NCI-H1105 treated with DMSO at 0.1 percent for 48 hours (cell line): ENCODE measurements around the gene CRTC2.

Source experiments
- DNase-seq: peaks from one replicate; lab custom pipeline; 2025; lab: John Stamatoyannopoulos, UW

The CRTC2 gene

DNA sequence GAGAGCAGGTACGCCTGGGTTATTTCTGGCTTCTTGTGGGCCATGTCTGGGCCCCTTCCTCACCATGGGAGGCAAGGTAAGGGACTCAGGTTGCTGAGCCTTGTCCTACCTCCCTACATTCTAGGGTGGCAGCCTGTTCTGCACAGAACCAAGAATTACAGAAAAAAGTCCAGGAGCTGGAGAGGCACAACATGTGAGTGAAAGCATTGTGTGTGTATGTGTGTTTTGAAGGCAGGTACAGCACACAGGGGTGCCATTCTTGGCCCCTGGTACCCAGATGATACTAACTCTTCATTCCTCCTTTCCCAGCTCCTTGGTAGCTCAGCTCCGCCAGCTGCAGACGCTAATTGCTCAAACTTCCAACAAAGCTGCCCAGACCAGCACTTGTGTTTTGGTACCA, 14.7 kb upstream of the CRTC2 start:
- no peak for DNase-seq

DNA sequence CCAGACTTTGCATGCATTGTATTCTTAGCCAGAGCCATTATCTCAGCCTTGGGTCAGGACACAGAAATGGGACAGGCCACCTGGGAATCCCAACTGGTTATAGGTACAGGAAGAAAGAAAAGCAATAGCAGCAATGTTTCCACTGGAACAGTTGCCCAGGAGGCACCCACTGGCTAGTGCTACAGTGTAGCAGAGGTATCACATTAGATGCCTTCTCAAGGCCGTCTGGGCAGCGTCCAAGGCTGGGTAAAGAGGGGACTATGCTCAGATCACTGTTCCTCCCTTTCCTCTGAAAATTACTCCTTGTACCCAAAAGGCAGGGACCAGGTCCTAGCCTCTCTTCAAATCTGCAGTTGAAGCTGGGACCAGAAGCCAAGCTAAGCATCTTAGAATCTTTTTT, 11.9 kb upstream of the CRTC2 start:
- DNase-seq: no peak

DNA sequence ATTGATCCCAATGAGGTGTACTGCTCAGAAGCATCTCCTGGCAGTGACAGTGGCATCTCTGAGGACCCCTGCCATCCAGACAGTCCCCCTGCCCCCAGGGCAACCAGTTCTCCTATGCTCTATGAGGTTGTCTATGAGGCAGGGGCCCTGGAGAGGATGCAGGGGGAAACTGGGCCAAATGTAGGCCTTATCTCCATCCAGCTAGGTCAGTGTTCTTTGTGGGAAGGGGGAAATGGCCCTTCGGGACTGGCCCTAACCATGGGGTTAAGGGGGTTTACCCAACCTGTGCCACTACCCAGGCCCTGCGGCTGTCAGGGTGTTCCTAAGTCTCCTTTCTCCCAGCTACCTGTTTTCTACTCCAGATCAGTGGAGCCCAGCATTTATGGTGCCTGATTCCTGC, 10.6 kb upstream of the CRTC2 start:
- no peak for DNase-seq

DNA sequence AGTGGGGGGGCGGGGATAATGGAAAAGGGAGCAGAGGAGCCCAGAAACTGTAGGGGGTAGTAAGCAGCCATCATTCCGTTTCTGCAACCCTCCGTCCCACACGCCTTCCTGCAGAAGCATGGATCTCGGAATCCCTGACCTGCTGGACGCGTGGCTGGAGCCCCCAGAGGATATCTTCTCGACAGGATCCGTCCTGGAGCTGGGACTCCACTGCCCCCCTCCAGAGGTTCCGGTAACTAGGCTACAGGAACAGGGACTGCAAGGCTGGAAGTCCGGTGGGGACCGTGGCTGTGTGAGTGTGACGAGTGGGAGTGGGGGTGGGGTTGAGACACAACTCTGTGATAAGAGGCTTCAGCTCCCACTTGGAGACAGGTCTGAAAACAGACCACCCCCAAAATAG, 10.0 kb upstream of the CRTC2 start:
- DNase-seq: no peak

DNA sequence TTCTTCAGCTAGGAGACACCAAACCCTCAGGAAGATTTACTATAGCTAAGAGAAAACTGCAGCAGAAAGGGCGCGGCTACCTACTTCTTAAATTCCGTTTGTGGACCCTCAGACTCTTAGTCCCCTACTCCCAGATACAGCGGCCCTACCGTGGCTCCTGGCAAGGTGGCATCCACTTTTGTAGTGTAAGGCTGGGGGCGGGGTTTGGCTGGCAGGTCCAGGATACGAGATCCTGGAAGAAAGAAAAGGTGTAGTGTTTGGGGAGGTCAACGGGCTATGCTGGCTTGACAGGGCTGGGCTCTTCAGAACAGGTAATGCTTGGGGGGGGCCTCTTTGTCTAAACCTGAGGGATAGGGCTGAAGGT, 9.6 kb upstream of the CRTC2 start:
- no peak for DNase-seq

DNA sequence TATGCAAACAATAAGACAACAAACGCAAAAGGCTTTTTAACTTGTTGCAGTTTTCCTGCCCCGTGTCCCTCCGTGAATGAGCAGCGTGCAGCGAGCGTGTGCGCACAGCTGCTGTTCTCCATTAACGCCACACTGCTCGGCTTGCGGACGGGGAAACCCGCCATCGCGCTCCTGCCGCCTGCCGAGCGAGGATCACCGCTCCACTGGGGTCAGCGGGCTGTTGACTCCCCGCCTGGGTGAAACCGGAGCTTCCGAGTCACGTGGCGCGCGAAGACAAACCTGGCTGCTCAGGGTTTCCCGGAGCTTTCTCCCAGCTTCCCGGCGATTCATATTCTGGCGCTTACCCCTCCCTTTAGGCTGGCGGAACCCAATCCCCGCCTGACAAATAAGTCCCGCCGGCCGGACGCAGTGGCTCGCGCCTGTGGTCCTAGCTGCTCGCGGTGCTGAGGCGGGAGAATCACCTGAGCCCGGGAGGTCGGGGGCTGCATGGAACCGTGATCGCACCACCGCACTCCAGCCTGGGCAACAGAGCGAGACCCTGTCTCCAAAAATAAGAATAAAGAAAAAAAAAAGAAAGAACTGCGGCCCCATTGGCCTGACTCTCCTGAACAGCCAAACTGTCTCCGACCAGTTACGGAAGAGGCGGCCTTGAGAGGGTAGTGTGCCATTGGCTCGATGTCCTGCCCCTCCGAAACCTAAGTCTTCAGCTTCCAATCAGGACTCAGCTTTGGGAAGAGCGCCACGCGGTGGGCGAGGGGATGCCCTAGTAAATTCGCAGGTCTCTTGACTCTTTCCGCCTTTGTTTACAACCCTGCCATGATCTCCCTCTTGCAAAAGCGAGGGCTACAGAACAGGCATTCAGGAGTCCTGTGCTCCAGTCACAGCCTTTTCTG, 8.9 kb upstream of the CRTC2 start, which contains the start of gene CREB3L4:
Gene CREB3L4, plus strand, starts transcription at position 796 of the 893 bp plus-strand sequence. CDS start 624 bp downstream, outside the sequence.
- peak; percentile 99 for DNase-seq

DNA sequence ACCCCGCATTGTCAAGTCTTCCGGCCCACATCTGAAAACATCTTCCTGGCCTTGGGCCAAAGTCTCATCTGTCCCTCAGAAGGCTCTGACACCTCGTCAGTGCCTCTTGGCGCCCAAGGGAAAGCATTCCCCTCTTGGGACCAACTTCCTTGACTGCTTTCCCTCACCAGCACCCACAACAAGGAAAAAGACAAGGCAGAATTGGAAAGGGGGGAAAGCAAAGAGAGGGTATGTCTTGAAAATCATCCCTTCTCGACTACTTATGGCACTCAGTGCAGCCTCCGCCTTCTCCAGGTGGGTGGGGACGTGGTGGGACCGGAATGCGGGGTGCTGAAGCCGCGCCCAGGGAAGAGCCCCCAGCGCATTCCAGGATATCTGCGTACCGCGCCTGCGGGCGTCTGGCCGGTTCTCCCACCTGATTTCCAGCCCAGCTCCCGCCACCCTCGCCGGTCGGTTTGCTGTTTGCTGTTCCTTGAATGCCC, 5.5 kb upstream of the CRTC2 start:
- DNase-seq: peak; percentile 46

DNA sequence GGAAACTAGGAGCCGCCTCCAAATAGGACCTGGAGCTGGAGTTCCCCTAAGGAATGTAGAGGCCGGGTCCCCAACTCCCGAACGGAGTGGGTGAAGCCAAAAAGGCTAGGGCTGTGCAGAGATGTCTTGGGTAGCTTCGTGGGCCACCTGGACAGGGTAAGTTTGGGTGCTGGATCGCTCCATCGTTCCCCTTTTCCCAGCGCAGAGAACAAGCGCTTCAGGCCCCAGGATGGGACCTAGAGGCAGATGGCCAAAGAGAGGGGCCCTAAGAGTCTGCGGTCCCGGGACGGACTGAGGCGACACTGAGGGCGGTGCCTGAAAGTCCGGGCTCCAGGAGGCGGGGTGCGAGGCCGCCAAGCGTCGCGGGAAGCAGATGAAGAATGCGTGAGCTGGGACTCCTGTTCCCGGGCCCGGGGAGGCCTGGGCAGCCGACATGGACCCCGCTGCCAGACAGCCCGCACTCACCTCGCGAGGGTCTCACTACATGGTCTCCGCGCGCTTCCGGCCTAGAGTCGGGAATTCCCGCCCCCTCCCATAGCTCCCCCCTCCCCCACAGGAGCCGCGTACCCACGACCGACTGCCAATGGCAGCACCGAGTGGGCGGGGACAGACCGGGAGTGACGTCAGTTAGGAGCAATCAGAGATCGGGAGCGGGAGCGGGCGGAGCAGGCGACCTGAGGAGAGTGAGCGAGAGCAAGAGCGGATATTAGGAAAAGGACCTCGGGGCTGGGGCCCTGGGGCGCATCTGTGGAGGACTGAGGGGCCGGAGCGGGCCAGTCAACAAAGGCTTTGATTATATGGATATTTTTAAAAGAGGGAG, 4.8 kb upstream of the CRTC2 start, which contains the start of gene SLC39A1:
Gene SLC39A1, minus strand, starts transcription at position 508 of the 820 bp plus-strand sequence. CDS start 822 bp downstream, outside the sequence.
- peak; percentile 96 for DNase-seq

DNA sequence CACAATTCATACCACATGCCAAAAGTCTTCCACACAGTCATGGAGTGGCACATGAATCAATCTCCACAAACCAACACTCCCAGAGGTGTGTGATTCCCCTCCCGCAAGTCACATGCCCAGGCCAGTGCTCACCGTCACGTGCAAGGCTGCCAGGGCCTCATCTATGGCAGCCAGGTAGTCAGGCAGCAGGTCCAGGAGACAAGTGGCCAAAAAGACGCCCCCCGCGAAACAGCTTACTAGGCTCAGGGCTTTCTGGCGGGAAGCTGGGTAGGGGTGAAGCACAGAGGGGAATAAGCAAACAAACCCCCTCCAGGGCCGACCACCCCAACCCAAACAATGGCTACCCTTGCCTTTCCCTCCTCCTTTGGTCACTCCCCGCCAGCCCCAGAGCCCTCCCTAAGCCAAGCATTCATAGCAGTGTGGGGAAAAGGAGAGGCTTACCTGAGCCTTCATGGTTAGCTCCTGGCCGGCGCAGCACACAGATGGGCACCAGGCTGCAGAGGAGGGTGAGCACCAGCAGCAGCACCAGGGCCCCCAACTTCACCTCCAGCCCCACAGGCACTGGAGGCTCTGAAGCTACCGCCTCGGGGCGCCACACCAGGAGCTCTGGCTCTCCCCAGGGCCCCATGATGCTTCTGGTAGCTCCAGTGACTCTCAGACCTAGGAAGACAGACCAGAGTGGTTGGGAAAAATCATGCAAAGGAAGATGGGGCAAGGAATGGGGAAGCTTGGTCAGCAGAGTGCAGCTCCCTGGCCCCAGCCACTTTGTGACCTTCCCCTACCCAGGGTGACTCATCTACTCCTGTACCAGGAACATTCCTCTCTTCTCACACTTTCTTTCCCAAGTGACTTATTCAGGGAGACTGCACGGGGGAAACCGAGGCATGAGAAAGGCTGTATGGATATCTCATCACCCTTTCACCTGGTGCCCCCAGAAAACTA, 3.9 kb upstream of the CRTC2 start:
- DNase-seq: no peak

DNA sequence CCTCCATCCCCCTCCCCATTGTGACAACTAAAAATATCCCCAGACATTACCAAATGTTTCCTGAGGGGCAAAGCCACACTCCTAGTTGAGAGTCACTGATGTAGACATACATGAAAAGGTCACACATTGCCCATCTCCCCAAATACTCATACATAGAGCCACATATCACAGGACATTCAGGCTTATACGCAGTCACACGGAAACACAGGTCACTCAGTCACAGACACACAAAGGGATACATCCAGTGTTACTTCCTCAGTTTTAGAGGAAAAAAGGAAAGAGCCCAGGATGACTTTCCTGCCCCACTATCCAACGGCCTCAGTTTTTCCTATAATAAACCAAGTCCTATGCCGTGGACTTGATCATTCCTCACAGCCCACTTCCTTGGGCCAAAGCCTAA, 3.0 kb upstream of the CRTC2 start:
- no peak for DNase-seq

DNA sequence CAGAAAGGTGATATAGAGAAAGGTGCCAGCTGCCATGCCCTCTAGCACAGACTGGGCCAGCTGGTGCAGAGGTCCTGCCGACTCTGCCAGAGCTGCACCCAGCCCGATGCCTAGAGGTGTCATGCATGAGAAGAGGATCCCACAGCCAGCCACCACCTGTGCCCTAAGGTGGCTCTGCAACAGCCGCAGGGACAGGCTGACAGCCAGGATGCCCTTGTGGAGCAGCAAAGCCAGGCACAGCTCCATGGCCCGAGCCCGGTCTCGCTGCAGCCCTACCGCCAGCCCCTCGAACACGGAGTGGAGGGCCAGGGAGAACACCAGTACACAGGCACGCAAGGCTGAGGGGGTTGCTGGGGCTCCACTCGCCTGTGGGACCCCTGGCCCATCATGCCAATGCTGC, 1.8 kb upstream of the CRTC2 start:
- DNase-seq: no peak

DNA sequence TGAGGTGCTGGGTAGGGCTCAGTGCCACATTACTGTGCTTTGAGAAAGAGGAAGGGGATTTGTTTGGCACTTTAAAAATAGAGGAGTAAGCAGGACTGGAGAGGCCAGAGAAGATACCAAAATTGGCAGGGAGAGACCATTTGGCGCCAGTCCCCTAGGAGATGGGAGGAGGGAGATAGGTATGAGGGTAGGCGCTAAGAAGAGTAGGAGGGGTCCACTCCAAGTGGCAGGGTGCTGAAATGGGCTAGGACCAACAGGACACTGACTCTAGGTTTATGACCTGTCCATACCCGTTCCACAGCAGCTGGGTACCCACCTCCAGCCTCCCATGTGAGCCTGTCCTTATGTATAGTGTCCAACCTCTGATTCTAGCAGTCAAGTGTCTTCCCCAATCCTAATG, 1.0 kb upstream of the CRTC2 start:
- peak; percentile 4 for DNase-seq

DNA sequence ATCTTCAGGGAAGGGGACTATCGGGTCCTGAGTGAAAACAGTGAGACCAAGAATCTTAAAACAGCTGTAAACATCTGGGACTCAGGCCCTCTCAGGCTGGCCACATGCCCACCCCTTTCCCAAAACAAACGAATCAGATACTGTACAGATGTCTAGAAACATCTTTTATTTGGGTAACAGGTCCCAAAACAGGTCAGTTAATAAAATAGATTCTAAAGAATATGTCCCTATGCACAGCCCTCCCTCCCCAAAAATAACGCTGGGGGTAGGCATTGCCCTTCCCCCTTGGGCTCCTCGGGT, 499 bp upstream of the CRTC2 start:
- no peak for DNase-seq

DNA sequence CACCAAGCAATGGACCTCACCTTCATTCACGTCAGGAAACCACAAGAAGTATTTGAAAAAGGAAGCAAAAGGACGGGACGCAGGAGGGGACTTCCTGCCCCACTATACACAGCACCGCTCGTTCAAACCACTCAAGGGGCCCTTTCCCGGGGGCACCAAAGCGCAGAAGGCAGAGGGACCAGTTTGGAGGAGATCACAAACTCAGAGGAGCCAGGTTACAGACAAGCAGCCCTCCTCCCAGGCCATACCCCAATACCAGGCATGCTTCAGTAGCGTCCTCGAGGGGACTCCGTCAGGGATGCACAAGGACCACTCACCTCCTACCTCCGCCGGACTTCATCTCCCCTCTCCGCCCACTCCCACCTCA, 685 bp downstream of the CRTC2 start:
- DNase-seq: no peak

DNA sequence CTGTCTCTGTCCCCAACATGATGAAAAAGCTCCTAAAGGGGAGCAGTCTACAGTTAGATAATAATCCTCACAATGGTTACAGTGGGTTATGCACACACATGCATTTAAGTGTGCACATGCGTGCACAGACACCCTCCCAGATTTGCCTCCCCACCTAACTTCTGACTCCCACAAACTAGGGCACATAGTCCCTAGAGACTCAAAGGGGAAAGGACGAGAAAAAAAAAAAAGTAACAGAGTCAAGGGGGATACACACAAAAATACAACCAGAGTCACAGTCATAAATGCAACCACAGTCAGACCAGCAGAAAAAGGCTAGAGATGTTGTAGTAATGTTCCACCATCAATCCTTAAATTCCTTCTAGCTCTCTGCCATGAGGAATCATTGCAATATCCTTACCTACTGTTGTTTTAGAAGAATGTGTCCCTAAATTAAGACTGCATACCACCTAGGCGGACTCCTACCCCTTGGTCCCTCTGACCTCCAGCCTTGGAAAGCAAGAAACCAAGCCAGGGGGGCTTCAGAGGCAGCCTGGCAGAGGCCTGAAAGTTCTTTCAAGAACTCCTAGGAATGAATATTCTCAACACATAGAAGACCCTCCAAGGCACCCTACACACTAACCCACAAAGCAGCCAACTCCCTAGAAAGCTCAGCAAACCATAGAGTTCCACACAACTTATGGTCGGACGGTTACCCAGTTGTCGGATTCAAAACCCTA, 1.3 kb downstream of the CRTC2 start:
- no peak for DNase-seq

DNA sequence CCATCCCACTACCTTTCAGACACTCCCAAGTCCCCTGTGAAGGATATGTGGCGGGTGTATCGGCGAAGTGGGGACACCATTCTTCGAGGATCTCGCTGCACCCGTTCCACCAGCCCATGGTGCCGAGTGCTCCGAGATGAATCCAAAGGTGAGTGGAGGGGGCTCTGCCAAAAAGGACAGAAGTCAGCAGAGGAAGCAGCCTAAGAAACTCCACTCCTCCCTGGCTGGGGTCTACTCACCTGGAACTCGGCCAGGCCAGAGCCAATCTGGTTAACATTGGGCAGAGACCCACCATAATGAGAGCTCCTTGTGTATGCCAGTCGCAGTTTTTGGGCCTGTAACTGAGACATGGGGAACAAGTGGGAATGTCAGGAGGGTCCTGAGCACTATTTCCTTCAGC, 3.6 kb downstream of the CRTC2 start:
- no peak for DNase-seq

DNA sequence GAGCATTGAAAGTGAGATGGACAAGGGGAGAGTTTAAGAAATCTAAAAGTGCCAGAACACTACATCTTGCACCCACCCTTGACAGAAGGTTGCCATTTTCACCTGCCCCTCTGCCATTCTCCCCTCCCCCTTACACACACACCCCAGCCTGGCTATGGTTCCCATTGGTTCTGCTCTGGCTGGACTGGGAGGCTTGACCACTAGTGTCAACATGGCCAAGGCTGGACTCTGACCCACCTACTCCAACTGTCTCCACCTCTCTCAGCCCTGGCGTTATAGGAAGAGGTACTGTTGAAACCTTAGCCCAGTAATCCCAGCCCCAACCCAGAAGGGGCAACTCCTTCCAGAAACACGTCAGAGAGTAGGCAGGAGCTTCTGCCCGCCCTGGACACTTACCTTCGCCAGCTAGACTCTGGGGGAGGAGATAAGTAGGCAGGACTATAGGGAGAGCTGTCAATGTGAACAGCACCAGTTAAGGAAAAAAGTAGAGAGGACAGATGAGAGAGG, 4.5 kb downstream of the CRTC2 start:
- DNase-seq: no peak

DNA sequence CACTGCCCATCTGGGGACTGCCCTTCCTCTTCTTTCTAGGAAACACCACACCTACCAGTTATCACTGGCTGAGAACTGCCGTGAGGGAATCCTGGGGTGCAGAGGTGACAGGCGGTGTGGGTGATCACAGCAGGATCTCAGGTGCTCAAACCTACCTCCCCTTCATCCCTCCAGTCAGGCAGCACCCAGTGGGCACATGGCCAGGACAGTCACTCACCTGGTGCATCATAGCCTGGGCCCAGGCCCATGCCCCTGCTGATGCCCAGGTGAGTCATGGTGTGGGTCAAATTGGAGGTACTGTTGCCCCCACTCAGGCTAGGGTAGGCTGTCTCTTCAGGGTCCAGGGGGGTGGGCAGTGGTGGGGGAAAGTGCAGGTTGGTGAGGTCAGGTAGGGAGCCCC, 6.6 kb downstream of the CRTC2 start:
- no peak for DNase-seq

DNA sequence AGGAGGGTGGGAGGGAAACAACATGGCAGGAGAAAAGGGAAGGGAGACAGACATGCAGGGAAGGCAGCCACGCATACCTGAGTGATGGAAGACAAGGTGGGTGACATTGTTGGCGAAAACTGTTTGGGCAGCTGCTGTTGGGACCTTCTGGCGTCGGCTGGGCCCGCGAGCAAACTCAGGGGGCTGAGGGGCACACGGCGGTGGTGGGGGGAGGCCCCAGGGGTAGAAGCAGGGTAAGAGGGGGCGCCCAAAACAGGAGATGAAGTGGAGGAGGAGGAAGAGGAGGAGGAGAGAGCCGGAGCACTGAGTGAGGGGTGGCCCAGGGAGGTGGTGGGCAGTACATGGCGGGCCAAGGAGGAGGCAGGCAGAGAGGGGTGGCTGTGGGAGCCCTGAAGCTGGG, 7.2 kb downstream of the CRTC2 start:
- no peak for DNase-seq

DNA sequence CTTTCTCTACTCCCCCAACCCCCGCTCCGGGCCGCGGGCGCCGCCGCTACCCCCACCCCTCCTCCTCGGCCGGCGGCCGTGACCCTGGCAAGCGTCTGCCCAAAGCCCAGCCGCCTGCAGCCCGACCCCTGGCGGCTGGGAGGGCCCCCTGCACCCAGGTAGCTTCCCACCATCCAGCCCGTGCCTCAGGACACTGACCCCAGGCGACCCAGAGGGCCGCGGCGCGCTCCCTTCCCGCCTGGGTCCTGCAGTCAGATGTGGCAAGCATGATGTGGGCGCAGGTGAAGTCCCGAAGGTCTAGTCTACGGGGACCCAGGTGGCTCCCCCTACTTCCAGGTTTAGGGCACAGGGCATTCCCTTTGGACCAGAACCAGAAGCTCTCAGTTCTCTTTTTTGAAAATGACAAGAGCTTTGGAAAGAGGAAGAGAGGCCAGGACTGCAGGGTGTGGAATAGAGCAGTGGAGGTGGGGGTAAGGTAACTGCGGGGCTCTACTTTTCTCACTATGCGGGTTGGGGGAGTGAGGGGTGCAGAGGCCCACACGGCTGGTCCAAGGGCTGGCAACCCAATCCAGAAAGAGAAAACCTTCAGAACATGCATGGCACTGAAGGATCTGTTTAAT, 11.7 kb downstream of the CRTC2 start, which contains the start of gene DENND4B:
Gene DENND4B, minus strand, starts transcription at position 97 of the 620 bp plus-strand sequence. CDS start 2,344 bp downstream, outside the sequence.
- DNase-seq: peak; percentile 70
